Neural crest cell (in vitro differentiated cells): ENCODE data around the gene MGST2. TPM values are rescaled to one million over a fixed set of nuclear protein-coding genes. Genes with fewer than 3 reads are reported as not detected.

Experiments
- DNase-seq: peaks from one replicate; pipeline ENCODE4 v3.0.0; 2021; ENCODE audit warnings: low read depth, mixed read lengths, low spot score
- H3K27ac Mint-ChIP-seq: one replicate; pipeline ENCODE4 v1.8.0; 2021; ENCODE audit warnings: mild to moderate bottlenecking, mixed read lengths; ENCODE audit not compliant: unreplicated experiment
- H3K27me3 Mint-ChIP-seq: 2 replicates; pipeline ENCODE4 v1.8.0; 2021; ENCODE audit warnings: low read depth, mild to moderate bottlenecking, mixed read lengths
- H3K36me3 Mint-ChIP-seq: 2 replicates; pipeline ENCODE4 v1.8.0; 2021; ENCODE audit warnings: low read depth, mild to moderate bottlenecking, mixed read lengths
- H3K4me1 Mint-ChIP-seq: 2 replicates; pipeline ENCODE4 v1.8.0; 2021; ENCODE audit warnings: mixed read lengths
- H3K4me3 Mint-ChIP-seq: one replicate; pipeline ENCODE4 v1.8.0; 2021; ENCODE audit warnings: mild to moderate bottlenecking, mixed read lengths
- H3K9me3 Mint-ChIP-seq: 2 replicates; pipeline ENCODE4 v1.8.0; 2021; ENCODE audit warnings: mixed read lengths
- total RNA-seq: library from RNA; stranded (reverse); gene quantifications from 2 replicates; pipeline ENCODE4 v1.2.1, GENCODE V29; 2021
- TF ChIP-seq, protein P1 (sequence below): fragments of 200-600 bp; sonication (generic); conservative IDR thresholded peaks from 2 replicates; pipeline ENCODE4 v1.5.0; 2021; ENCODE audit warnings: antibody characterized with exemption, mild to moderate bottlenecking

Gene MGST2
- total RNA-seq, 1 donor from 2014 or later = 15.3 TPM

DNA sequence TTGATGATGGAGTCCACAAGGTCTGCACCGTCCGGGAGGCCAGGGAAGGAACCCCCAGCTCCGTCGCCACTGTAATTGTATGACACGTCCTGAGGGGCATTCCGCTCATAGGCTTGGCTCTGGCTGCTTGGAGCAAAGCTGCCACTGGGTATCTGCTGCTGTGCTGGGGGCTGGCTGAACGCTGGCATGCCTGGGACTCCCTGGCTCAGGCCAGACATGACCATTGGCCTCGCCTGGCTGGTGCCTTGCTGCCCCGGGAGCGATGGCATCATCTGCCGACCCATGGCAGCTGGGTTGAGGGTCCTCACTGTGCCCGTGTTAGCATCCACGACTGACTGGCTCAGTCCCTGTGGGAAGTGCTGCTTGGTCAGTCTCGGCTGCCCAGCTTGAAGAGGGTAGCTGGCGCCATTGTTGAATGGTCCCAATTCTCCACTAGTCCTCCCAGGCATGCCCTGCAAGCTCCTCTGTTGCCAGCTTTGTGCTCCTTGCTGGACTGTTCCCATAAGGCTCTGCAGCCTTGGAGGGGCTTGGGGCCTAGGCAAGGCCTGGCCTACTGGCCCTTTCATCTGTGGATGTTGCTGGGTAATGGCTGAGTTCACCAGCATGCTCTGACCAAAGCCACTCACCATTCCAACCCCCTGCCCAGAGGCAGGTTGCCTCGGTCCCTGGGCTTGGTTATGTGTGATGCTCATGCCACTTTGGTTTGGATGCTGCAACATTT is 53.9 kb downstream of the MGST2 start:
- TF ChIP-seq, protein P1, sequence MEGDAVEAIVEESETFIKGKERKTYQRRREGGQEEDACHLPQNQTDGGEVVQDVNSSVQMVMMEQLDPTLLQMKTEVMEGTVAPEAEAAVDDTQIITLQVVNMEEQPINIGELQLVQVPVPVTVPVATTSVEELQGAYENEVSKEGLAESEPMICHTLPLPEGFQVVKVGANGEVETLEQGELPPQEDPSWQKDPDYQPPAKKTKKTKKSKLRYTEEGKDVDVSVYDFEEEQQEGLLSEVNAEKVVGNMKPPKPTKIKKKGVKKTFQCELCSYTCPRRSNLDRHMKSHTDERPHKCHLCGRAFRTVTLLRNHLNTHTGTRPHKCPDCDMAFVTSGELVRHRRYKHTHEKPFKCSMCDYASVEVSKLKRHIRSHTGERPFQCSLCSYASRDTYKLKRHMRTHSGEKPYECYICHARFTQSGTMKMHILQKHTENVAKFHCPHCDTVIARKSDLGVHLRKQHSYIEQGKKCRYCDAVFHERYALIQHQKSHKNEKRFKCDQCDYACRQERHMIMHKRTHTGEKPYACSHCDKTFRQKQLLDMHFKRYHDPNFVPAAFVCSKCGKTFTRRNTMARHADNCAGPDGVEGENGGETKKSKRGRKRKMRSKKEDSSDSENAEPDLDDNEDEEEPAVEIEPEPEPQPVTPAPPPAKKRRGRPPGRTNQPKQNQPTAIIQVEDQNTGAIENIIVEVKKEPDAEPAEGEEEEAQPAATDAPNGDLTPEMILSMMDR = no peak
- DNase-seq = no peak
- peaks cover 5% of the 10 kb centered on the region for H3K4me1 Mint-ChIP-seq
- H3K36me3 Mint-ChIP-seq = peaks cover 13% of the 10 kb centered on the region
- no peaks in the 10 kb centered on the region for H3K9me3 Mint-ChIP-seq
- H3K27ac Mint-ChIP-seq = no peak overlapping the region
- H3K4me3 Mint-ChIP-seq = no peak overlapping the region
- H3K27me3 Mint-ChIP-seq = no peaks in the 10 kb centered on the region

DNA sequence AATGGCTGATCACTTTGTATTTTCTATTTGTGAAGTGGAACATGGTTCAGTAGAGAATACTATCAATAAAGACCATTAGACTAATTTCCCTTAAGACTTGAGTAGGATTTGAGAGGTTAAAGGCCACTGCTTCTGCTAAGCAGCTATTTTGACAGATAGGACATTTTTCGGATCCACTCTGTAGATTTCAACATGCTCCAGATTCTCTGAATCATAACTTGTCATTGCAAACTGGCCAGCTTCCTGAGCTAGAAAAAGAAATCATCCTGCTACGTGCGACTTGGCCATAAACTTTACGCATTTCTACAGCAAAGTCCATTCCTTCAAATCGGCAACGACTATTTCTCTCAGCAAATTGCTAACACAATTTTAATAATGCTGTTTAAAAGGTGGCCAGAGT is 55.2 kb downstream of the MGST2 start:
- DNase-seq = no peak
- Mint-ChIP-seq H3K36me3 (peaks cover 15% of the 10 kb centered on the region), H3K9me3 (no peaks in the 10 kb centered on the region), H3K4me3 (no peak overlapping the region), H3K27ac (no peak overlapping the region), H3K27me3 (no peaks in the 10 kb centered on the region), H3K4me1 (peaks cover 5% of the 10 kb centered on the region)
- TF ChIP-seq, protein P1 = no peak

DNA sequence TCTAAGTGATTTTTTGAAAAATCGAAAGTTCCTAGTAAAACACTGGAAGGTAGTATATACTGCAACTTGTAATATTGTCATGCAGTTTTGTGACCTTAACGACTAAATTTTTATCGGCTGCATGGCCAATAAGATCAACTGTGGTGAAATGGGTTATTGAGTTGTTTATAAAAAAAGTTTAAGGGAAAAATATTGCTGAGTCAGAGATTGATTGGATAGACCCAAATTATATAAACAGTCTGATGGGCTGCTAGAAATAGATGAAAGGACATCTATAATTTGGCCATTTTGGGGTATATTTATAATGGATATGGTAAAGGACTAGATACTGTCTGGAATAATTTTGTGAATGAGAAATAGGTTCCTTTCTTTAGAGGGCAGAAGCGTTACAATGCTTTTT is 56.2 kb downstream of the MGST2 start:
- H3K36me3 Mint-ChIP-seq = peaks cover 15% of the 10 kb centered on the region
- TF ChIP-seq, protein P1 = no peak
- H3K4me3 Mint-ChIP-seq = no peak overlapping the region
- H3K9me3 Mint-ChIP-seq = no peaks in the 10 kb centered on the region
- no peak overlapping the region for H3K27ac Mint-ChIP-seq
- DNase-seq = no peak
- peaks cover 10% of the 10 kb centered on the region for H3K4me1 Mint-ChIP-seq
- no peaks in the 10 kb centered on the region for H3K27me3 Mint-ChIP-seq

DNA sequence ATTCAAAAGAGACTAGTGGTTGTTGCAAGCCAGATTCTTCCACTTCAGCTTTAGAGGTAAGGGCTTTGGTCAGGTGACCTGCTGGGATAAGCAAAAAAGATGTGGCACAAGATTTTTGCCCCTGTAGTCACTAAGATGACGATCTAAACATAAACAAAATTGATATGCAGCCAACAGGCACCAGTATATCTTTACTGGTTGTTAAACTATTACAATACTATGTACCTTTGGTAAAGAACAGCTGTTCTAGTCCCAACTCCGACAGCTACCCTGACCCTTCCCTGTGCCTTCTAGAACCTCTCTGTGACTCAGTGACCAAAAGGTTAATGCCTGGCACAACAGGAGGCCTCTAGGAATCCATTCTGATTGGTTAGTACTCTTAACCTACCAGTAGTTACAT is 59.6 kb downstream of the MGST2 start:
- no peak for DNase-seq
- TF ChIP-seq, protein P1 = no peak
- peaks cover 31% of the 10 kb centered on the region for H3K4me1 Mint-ChIP-seq
- no peaks in the 10 kb centered on the region for H3K9me3 Mint-ChIP-seq
- peaks cover 2% of the 10 kb centered on the region for H3K36me3 Mint-ChIP-seq
- H3K4me3 Mint-ChIP-seq = no peak overlapping the region
- no peaks in the 10 kb centered on the region for H3K27me3 Mint-ChIP-seq
- no peak overlapping the region for H3K27ac Mint-ChIP-seq

DNA sequence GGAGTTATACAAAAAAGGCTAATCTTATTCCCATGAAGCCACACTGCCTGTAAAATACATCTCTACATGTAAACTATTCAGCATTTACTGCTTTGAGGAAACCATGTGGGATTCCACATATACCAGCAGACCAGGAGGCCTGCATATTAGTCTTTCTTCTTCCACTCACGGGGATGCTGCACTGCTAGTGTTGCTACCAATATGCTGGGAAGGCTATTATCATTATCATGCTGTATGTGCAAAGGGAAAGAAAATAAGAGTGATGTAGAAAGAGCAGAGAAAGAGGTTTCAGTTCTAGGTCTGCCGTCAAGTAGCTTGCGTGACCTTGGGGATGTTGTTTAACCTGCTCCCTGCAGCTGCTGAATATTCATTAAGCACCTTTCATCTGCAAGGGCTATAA is 61.0 kb downstream of the MGST2 start:
- no peaks in the 10 kb centered on the region for H3K27me3 Mint-ChIP-seq
- DNase-seq = no peak
- peaks cover 31% of the 10 kb centered on the region for H3K4me1 Mint-ChIP-seq
- no peaks in the 10 kb centered on the region for H3K9me3 Mint-ChIP-seq
- no peak overlapping the region for H3K4me3 Mint-ChIP-seq
- peaks cover 2% of the 10 kb centered on the region for H3K36me3 Mint-ChIP-seq
- TF ChIP-seq, protein P1 = no peak
- H3K27ac Mint-ChIP-seq = no peak overlapping the region
